Nephron progenitor cell (in vitro differentiated cells): ENCODE results near the gene SPATS2L.

Source experiments
- DNase-seq: peaks from one replicate; pipeline ENCODE4 v3.0.0; 2021
- H3K27ac Mint-ChIP-seq: 2 replicates; pipeline ENCODE4 v1.8.0; 2021; ENCODE audit warnings: mild to moderate bottlenecking, moderate library complexity, mixed read lengths
- H3K27me3 Mint-ChIP-seq: 2 replicates; pipeline ENCODE4 v1.8.0; 2021; ENCODE audit warnings: mild to moderate bottlenecking, low read depth, mixed read lengths; ENCODE audit not compliant: poor library complexity
- H3K36me3 Mint-ChIP-seq: 2 replicates; pipeline ENCODE4 v1.8.0; 2021; ENCODE audit warnings: low read depth, mixed read lengths
- H3K4me1 Mint-ChIP-seq: 2 replicates; pipeline ENCODE4 v1.8.0; 2021; ENCODE audit warnings: mixed read lengths
- H3K4me3 Mint-ChIP-seq: 2 replicates; pipeline ENCODE4 v1.8.0; 2021; ENCODE audit warnings: mild to moderate bottlenecking, moderate library complexity, mixed read lengths
- H3K9me3 Mint-ChIP-seq: 2 replicates; pipeline ENCODE4 v1.8.0; 2021; ENCODE audit warnings: mild to moderate bottlenecking, moderate library complexity, mixed read lengths
- TF ChIP-seq, protein P1 (sequence below): fragments of 200-600 bp; sonication (generic); IDR thresholded peaks from 2 replicates; pipeline ENCODE4 v1.5.0; 2021; ENCODE audit warnings: antibody characterized with exemption

Gene SPATS2L

DNA sequence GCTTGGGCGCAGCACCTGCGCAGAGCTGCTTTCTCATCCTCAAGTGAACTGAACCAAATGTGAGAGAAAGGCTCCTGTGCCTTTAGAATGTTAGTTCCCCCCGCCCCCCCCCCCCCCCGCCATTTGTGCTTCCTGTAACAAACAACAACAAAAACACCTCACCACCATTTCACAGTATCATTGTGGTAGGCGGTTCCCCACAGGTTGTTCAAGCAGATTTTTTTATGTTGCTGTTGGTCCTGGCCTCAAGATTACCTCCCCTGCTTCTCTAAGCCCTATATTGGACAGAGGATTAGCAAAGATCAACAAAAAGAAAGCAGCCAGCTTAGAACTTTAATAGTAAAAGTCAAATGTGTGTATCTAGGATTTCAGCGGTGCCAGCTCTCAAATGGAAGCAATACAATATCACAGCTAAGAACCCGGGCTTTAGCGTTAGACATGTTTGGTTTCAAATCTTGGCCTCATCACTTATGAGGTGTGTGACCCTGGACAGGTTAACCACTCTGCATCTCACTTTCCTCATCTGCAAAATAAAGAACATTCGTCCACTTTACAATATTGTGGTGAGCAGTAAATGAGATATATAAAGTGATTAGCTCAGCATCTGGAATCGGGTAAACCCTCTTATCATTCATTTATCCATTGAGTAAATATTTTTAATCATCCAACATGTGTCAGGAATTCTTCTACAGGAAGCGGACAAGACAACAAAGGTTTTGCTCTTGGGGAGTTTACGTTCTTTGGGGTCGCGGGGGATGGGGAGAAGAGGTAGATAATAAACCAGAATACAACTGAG, 118.7 kb downstream of the SPATS2L start:
- H3K4me3 Mint-ChIP-seq: no peak overlapping the region
- peaks cover 6% of the 10 kb centered on the region for H3K4me1 Mint-ChIP-seq
- TF ChIP-seq, protein P1, sequence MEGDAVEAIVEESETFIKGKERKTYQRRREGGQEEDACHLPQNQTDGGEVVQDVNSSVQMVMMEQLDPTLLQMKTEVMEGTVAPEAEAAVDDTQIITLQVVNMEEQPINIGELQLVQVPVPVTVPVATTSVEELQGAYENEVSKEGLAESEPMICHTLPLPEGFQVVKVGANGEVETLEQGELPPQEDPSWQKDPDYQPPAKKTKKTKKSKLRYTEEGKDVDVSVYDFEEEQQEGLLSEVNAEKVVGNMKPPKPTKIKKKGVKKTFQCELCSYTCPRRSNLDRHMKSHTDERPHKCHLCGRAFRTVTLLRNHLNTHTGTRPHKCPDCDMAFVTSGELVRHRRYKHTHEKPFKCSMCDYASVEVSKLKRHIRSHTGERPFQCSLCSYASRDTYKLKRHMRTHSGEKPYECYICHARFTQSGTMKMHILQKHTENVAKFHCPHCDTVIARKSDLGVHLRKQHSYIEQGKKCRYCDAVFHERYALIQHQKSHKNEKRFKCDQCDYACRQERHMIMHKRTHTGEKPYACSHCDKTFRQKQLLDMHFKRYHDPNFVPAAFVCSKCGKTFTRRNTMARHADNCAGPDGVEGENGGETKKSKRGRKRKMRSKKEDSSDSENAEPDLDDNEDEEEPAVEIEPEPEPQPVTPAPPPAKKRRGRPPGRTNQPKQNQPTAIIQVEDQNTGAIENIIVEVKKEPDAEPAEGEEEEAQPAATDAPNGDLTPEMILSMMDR: no peak
- no peak for DNase-seq
- peaks cover 3% of the 10 kb centered on the region for H3K36me3 Mint-ChIP-seq
- peak overlapping the region; percentile 58 for H3K27ac Mint-ChIP-seq
- no peaks in the 10 kb centered on the region for H3K27me3 Mint-ChIP-seq
- no peaks in the 10 kb centered on the region for H3K9me3 Mint-ChIP-seq

DNA sequence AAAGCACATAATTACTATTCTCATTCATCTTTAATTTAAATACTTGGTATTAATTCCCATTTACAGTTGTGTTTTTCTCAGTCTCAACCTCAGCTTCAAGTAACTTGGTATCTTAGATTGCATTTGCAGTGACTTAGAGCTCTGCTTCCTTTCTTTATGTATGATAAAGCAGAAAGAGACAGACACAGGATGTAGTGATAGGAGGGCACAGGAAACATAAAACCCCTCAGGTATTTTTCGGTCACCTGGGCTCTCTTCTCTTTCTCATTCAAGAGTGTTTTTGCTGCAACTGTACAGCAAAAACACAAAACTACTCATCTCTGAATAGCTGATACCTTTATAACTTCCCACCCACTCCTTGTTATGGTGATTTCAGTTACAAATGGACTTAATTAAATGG, 120.3 kb downstream of the SPATS2L start:
- peaks cover 6% of the 10 kb centered on the region for H3K4me1 Mint-ChIP-seq
- DNase-seq: no peak
- peaks cover 3% of the 10 kb centered on the region for H3K36me3 Mint-ChIP-seq
- H3K9me3 Mint-ChIP-seq: no peaks in the 10 kb centered on the region
- no peaks in the 10 kb centered on the region for H3K27me3 Mint-ChIP-seq
- H3K4me3 Mint-ChIP-seq: no peak overlapping the region
- TF ChIP-seq, protein P1: no peak
- H3K27ac Mint-ChIP-seq: no peak overlapping the region

DNA sequence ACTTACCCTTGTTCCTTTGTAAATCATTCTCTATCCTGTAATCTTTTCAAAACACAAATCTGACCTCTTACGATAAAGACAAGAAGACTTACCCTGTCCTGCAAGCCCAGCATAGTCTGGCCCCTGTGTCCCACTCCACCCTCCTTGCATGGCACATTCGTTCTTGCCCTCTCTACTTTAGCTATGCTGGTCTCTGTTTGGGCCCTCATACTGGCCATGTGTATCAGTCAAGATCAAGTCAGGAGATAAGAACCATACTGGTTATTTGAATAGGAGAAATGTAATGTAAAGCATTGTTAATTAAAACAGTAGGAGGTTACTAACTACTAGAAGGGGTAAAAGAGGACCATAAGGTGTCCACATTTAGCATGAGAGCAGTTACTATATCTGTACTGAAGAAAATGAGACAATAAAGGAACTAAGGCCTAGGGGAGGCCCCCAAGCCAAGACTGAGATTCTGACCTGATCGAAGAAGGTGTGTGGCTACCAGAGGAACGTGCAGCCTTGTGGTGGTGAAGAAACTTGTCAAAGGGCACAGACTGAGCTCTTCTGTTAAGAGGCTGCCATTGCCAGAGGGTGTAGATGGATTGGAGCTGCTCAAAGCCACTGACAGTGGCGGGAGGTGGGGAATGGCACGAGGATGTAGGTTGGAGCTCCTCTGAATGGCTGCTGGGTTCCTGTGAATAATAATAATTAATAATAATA, 122.6 kb downstream of the SPATS2L start:
- DNase-seq: no peak
- peaks cover 3% of the 10 kb centered on the region for H3K36me3 Mint-ChIP-seq
- no peaks in the 10 kb centered on the region for H3K4me1 Mint-ChIP-seq
- H3K27ac Mint-ChIP-seq: no peak overlapping the region
- H3K27me3 Mint-ChIP-seq: no peaks in the 10 kb centered on the region
- TF ChIP-seq, protein P1: no peak
- no peaks in the 10 kb centered on the region for H3K9me3 Mint-ChIP-seq
- no peak overlapping the region for H3K4me3 Mint-ChIP-seq

DNA sequence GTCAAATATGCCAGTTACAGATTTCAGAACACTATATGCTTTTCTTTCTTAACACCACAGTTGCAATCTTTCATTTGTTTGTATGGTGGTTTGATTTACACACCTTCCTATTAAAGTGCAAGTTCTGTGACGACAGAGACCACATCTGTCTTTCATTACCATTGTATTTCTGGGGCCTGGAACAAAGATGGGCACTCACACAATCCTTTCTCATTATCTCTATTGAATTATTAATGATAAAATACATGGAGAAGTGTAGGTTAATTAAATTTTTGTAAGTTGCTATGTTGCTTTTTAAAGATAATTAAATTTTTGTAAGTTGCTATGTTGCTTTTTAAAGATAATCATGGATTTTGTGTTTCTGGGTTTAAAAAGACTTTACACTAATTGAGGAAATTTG, 123.5 kb downstream of the SPATS2L start:
- Mint-ChIP-seq H3K4me1 (no peaks in the 10 kb centered on the region), H3K9me3 (no peaks in the 10 kb centered on the region), H3K4me3 (no peak overlapping the region), H3K27me3 (no peaks in the 10 kb centered on the region), H3K36me3 (peaks cover 3% of the 10 kb centered on the region), H3K27ac (no peak overlapping the region)
- DNase-seq: no peak
- TF ChIP-seq, protein P1: no peak

DNA sequence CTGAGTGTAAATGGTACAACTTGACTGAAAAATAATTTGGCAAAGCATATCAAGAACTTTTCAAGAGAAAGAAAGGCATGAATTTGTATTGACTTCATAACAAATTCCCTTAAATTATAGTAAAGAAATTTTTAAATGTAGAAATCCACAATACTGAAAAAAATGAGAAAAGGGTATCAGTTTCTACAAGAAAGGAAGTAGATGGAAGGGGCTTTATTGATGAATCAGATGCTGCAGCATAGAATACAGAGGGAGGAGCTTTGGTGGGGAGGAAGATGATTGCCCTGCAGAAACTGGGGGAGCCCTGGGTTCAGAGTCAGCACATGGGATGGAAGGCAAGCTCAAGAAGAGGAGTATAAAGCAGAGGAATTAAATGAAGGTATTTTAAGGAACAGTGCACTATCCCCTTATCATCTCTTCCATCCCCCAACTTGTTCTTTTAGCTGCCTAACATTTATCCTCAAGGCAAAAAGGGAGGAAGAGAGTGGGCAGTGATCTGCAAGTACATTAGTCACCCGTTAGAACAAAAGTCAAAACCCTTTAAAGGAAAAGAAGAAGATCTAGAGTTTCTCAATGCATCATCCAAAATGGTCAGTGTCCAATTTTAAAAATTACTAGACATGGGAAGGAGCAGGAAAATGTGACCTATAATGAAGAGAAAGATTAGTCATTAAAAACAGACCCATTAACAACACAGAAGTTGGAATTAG, 125.7 kb downstream of the SPATS2L start:
- TF ChIP-seq, protein P1: no peak
- Mint-ChIP-seq H3K4me3 (no peak overlapping the region), H3K27me3 (no peaks in the 10 kb centered on the region), H3K4me1 (no peaks in the 10 kb centered on the region), H3K27ac (no peak overlapping the region), H3K36me3 (peaks cover 12% of the 10 kb centered on the region), H3K9me3 (peaks cover 7% of the 10 kb centered on the region)
- no peak for DNase-seq
